Endothelial cell of umbilical vein (primary cell): ENCODE measurements around the gene RPL15. TPM values are rescaled to one million over a fixed set of nuclear protein-coding genes. Genes with fewer than 3 reads are reported as not detected.

Experiments used
- BruUV-seq: library from RNA; stranded (reverse); fragments of 400-500 nt; replicated peaks from 2 replicates; lab custom pipeline; 2021; lab: Mats Ljungman, UMichigan
- CTCF ChIA-PET: fragments of 300-600, 350-600 bp; sonication (Branson Sonifier 250); formaldehyde crosslinking; loops from one replicate; lab custom pipeline; 2021; ENCODE audit warnings: antibody characterized with exemption, inconsistent platforms; lab: Charles Lee
- POLR2A ChIA-PET: fragments of 300-600, 350-600 bp; sonication (Branson Sonifier 250); formaldehyde crosslinking; loops from one replicate; lab custom pipeline; 2021; ENCODE audit warnings: antibody characterized with exemption, inconsistent platforms; lab: Charles Lee
- DNase-seq: peaks from one replicate; pipeline ENCODE4 v3.0.0-alpha.2; 2011; ENCODE audit warnings: low read depth, low spot score
- FAIRE-seq: peaks from 2 replicates; lab custom pipeline; 2011; peaks lifted over from hg19 to GRCh38; lab: Jason Lieb, UNC
- H2AFZ ChIP-seq: 2 replicates; pipeline ENCODE4 v1.6.0; 2012; ENCODE audit warnings: low read depth, low read length, control low read depth, inconsistent platforms
- H3K27ac ChIP-seq: 2 replicates; pipeline ENCODE4 v1.5.1; 2011; ENCODE audit warnings: low read depth, mild to moderate bottlenecking, control low read depth, low read length, moderate library complexity; ENCODE audit not compliant: insufficient read depth
- H3K27me3 ChIP-seq, 2 experiments: 2 replicates each; pipeline versions ENCODE4 v1.6.0 to v1.6.1; 2011; ENCODE audit warnings: low read length in 2 of 2, mixed read lengths in 1 of 2; ENCODE audit not compliant: control insufficient read depth in 2 of 2, insufficient read depth in 2 of 2
- H3K36me3 ChIP-seq, 2 experiments: 2 replicates in 1 of 2; 3 replicates in 1 of 2; pipeline ENCODE4 v1.5.1; 2011; ENCODE audit warnings: low read length in 2 of 2, mild to moderate bottlenecking in 1 of 2, moderate library complexity in 1 of 2; ENCODE audit not compliant: control insufficient read depth in 2 of 2, insufficient read depth in 2 of 2; ENCODE audit errors: extremely low read depth in 1 of 2
- H3K4me1 ChIP-seq: 3 replicates; pipeline ENCODE4 v1.5.1; 2011; ENCODE audit warnings: mild to moderate bottlenecking, low read length; ENCODE audit not compliant: control insufficient read depth, insufficient read depth; ENCODE audit errors: extremely low read depth
- H3K4me2 ChIP-seq: 2 replicates; pipeline ENCODE4 v1.6.1; 2011; ENCODE audit warnings: low read length, control low read depth, mixed read lengths; ENCODE audit not compliant: insufficient read depth
- H3K4me3 ChIP-seq, 3 experiments: fragments of 200-600 bp in 1 of 3; sonication (generic), shearing (Covaris generic) in 1 of 3; replicated peaks in 1 of 3; 2 replicates each; pipeline ENCODE4 v1.5.1; 2011 to 2016; ENCODE audit warnings: control low read depth in 3 of 3, low read length in 3 of 3, mild to moderate bottlenecking in 2 of 3, inconsistent platforms in 1 of 3, low read depth in 1 of 3, moderate library complexity in 1 of 3; ENCODE audit not compliant: insufficient read depth in 1 of 3
- H3K79me2 ChIP-seq: 2 replicates; pipeline ENCODE4 v1.6.0; 2012; ENCODE audit warnings: low read length, inconsistent platforms; ENCODE audit not compliant: control insufficient read depth, insufficient read depth
- H3K9ac ChIP-seq: replicated peaks from 2 replicates; pipeline ENCODE3; 2011; ENCODE audit warnings: low read length, control low read depth; ENCODE audit not compliant: insufficient read depth; ENCODE audit errors: extremely low read depth
- H3K9me1 ChIP-seq: replicated peaks from 3 replicates; pipeline ENCODE4 v1.6.0; 2011; ENCODE audit warnings: mild to moderate bottlenecking, low read length; ENCODE audit not compliant: control insufficient read depth, insufficient read depth; ENCODE audit errors: extremely low read depth
- H3K9me3 ChIP-seq: replicated peaks from 2 replicates; pipeline ENCODE4 v1.5.1; 2012; ENCODE audit warnings: low read length, inconsistent platforms; ENCODE audit not compliant: control insufficient read depth, insufficient read depth
- H4K20me1 ChIP-seq: replicated peaks from 2 replicates; pipeline ENCODE3; 2011; ENCODE audit warnings: mild to moderate bottlenecking, low read length; ENCODE audit not compliant: control insufficient read depth, insufficient read depth; ENCODE audit errors: extremely low read depth
- EZH2 ChIP-seq: IDR thresholded peaks from 2 replicates; pipeline ENCODE4 v1.6.1; 2012; ENCODE audit warnings: borderline replicate concordance, low read depth, mild to moderate bottlenecking, moderate library complexity, low read length, inconsistent platforms; ENCODE audit not compliant: severe bottlenecking
- FOS ChIP-seq: IDR thresholded peaks from 2 replicates; pipeline ENCODE4 v1.6.1; 2011; ENCODE audit warnings: mild to moderate bottlenecking, low read length, moderate library complexity, borderline replicate concordance; ENCODE audit not compliant: insufficient read depth
- GATA2 ChIP-seq: IDR thresholded peaks from 2 replicates; pipeline ENCODE4 v1.7.0; 2011; ENCODE audit warnings: low read depth, mild to moderate bottlenecking, moderate library complexity, mixed read lengths, low read length; ENCODE audit not compliant: insufficient read length, insufficient read depth
- JUN ChIP-seq: IDR thresholded peaks from 2 replicates; pipeline ENCODE4 v1.6.1; 2011; ENCODE audit warnings: borderline replicate concordance, low read depth; ENCODE audit not compliant: insufficient read length, insufficient read depth
- MYC ChIP-seq: IDR thresholded peaks from one replicate; pipeline ENCODE4 v1.6.1; 2011; ENCODE audit warnings: mild to moderate bottlenecking, low read depth, low read length
- POLR2A ChIP-seq: IDR thresholded peaks from 2 replicates; pipeline ENCODE4 v1.6.1; 2012; ENCODE audit warnings: low read depth, mild to moderate bottlenecking, control low read depth, low read length
- POLR2AphosphoS5 ChIP-seq: IDR thresholded peaks from 2 replicates; pipeline ENCODE4 v1.6.1; 2012; ENCODE audit warnings: low read depth, mild to moderate bottlenecking, control low read depth, low read length, moderate library complexity; ENCODE audit not compliant: insufficient read depth
- dilution Hi-C: fragments of 300-500 bp; cut with MboI; formaldehyde crosslinking; loops from one replicate; pipeline ENCODE4 v1.15.0; 2019; ENCODE audit warnings: low sequenced_read_pairs; ENCODE audit not compliant: extremely low pct_ligation_motif_present
- intact Hi-C: fragments of 100-400 bp; cut with micrococcal nuclease; formaldehyde crosslinking; loops from one replicate; pipeline ENCODE4 v1.10.0; 2022
- polyA plus RNA-seq, 4 experiments: library from polyadenylated mRNA; depleted of rRNA in 3 of 4; stranded (reverse) in 3 of 4; unstranded in 1 of 4; fragments of >200 nt; gene quantifications; 2 replicates each; pipeline versions ENCODE4 v1.2.1 to v1.2.3, GENCODE V29; 2011 to 2012; ENCODE audit warnings: missing spikeins in 1 of 4
- total RNA-seq: library from RNA; stranded (reverse); gene quantifications from 2 replicates; pipeline ENCODE4 v1.2.3, GENCODE V29; 2021
- TF ChIP-seq, protein P1 (sequence below), 2 donors: IDR thresholded peaks; 1 replicate in 1 of 2; 2 replicates in 1 of 2; pipeline ENCODE4 v1.5.1; 2011; ENCODE audit warnings: low read length in 2 of 2, mild to moderate bottlenecking in 2 of 2, moderate library complexity in 2 of 2, control low read depth in 1 of 2, inconsistent platforms in 1 of 2, low read depth in 1 of 2; ENCODE audit not compliant: insufficient read depth in 1 of 2; ENCODE audit errors: extremely low read depth in 1 of 2
- TF ChIP-seq, protein P2 (sequence below): IDR thresholded peaks from 2 replicates; pipeline ENCODE4 v1.6.1; 2011; ENCODE audit not compliant: insufficient read depth, insufficient read length

RPL15 gene
- total and polyA plus RNA-seq, 2 donors (not counting 3 experiments of a cell fraction or from before 2014, with no cell fraction given), result 1,901 to 5,777 TPM

DNA sequence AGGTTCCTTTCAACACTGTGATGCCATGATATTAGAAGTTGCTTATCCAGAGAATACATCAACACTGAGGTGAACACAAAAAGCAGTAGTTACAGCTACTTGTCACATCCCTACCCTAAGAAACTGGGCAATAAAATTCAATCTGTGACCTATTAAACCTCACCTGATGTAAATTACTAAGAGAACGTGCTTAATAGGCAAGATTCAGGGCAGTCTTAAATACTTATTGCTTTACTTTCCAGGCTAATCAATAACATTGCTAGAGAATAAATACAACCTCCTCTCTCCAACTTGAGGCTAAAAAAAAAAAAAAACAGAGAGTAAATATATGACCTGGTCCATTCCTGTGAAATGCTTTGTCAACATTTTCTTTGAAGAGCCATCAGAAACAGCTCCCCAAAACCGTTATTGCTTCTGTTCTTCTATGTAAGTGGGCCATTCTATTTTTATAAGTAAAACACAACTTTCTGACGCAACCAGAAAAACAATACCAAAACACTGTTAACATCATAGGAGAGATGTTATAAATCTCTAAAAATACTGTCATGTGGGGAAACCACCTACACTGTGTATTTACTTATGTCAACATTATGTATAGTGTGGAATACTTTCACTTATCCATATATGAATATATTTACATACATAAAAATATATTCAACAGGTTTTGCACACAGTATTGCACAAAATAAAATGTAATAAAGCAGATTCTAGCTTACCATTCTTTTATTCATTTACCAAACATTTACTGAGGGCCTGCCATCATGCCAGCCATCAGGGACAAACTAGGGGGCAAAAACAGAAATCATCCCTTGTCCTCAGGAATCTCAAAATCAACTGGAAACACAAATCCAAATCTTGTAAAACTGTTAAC is 2.8 kb upstream of the RPL15 start:
- Histone ChIP-seq H3K36me3 (peaks cover 4 to 7% of the 10 kb centered on the region in 2 experiments), H3K79me2 (peaks cover 21% of the 10 kb centered on the region), H2AFZ (no peak overlapping the region), H3K9me3 (no peaks in the 10 kb centered on the region), H3K4me1 (peaks cover 15% of the 10 kb centered on the region), H3K9ac (no peak overlapping the region), H3K9me1 (no peaks in the 10 kb centered on the region), H4K20me1 (peaks cover 7% of the 10 kb centered on the region), H3K4me2 (no peak overlapping the region), H3K4me3 (no peak overlapping the region), H3K27ac (no peak overlapping the region), H3K27me3 (no peaks in the 10 kb centered on the region)
- FAIRE-seq, result no peak
- no TSS peak for BruUV-seq
- TF ChIP-seq, protein P1, sequence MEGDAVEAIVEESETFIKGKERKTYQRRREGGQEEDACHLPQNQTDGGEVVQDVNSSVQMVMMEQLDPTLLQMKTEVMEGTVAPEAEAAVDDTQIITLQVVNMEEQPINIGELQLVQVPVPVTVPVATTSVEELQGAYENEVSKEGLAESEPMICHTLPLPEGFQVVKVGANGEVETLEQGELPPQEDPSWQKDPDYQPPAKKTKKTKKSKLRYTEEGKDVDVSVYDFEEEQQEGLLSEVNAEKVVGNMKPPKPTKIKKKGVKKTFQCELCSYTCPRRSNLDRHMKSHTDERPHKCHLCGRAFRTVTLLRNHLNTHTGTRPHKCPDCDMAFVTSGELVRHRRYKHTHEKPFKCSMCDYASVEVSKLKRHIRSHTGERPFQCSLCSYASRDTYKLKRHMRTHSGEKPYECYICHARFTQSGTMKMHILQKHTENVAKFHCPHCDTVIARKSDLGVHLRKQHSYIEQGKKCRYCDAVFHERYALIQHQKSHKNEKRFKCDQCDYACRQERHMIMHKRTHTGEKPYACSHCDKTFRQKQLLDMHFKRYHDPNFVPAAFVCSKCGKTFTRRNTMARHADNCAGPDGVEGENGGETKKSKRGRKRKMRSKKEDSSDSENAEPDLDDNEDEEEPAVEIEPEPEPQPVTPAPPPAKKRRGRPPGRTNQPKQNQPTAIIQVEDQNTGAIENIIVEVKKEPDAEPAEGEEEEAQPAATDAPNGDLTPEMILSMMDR (IDR thresholded peaks at IDR 0.05; ENCODE audit: extremely low read depth in 1 of 2, insufficient read depth in 1 of 2, low read depth in 1 of 2, low read length in 2 of 2), result no peak
- no peak for TF ChIP-seq JUN
- TF ChIP-seq GATA2, result no peak
- TF ChIP-seq, protein P2, sequence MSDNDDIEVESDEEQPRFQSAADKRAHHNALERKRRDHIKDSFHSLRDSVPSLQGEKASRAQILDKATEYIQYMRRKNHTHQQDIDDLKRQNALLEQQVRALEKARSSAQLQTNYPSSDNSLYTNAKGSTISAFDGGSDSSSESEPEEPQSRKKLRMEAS, result no peak
- TF ChIP-seq FOS, result no peak
- TF ChIP-seq EZH2, result no peak
- no peak for TF ChIP-seq POLR2AphosphoS5
- no peak for TF ChIP-seq POLR2A
- TF ChIP-seq MYC, result no peak
- CTCF ChIA-PET, result interaction anchor here (1.3 kb wide), 1 partner anchor 25 kb away, joined by 9 read pairs; no protein-coding TSS in a partner anchor
- POLR2A ChIA-PET, result no interaction called here
- dilution Hi-C loops, result no loop called here
- intact Hi-C loops, result no loop called here
- DNase-seq, result no peak
